NB4 (cell line): Measurements from ENCODE around the gene NRAP.

Experiments used
- DNase-seq: peaks from one replicate; pipeline ENCODE4 v3.0.0; 2010; ENCODE audit warnings: low read depth
- H3K4me3 ChIP-seq: one replicate; pipeline ENCODE4 v1.5.1; 2011; ENCODE audit warnings: mild to moderate bottlenecking, low read depth, low read length, moderate library complexity
- MYC ChIP-seq: IDR thresholded peaks from 2 replicates; pipeline ENCODE4 v1.6.1; 2011; ENCODE audit warnings: low read depth, low read length
- POLR2A ChIP-seq: IDR thresholded peaks from 2 replicates; pipeline ENCODE4 v1.6.1; 2011; ENCODE audit warnings: mild to moderate bottlenecking; ENCODE audit not compliant: insufficient read length; ENCODE audit errors: extremely low read depth
- TF ChIP-seq, protein P1 (sequence below): IDR thresholded peaks from one replicate; pipeline ENCODE4 v1.5.1; 2012; ENCODE audit warnings: low read depth, low read length
- TF ChIP-seq, protein P2 (sequence below): IDR thresholded peaks from 2 replicates; pipeline ENCODE4 v1.6.1; 2011; ENCODE audit warnings: low read depth, low read length

Gene NRAP

DNA sequence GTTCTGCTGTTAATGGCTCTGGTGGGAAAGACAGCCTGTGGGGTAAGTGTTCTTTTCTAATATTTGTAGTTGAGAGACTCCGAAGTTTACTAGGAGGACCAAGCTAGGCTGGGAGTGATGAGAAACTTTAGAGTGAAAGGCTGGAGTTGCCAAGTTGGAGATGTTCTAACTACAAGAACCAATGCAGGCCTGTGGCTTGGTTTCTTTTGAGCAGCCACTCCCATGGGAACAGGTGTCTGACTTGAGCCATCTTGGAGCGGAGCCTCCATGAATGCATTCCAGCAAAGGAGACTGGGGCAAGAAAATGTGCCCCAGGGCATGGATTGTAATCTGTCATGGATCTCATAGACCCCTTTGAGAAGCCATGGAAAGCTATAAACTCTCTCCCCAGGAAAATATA is 110.7 kb downstream of the NRAP start:
- H3K4me3 ChIP-seq = no peak overlapping the region
- TF ChIP-seq POLR2A = no peak
- TF ChIP-seq MYC = no peak
- TF ChIP-seq, protein P1, sequence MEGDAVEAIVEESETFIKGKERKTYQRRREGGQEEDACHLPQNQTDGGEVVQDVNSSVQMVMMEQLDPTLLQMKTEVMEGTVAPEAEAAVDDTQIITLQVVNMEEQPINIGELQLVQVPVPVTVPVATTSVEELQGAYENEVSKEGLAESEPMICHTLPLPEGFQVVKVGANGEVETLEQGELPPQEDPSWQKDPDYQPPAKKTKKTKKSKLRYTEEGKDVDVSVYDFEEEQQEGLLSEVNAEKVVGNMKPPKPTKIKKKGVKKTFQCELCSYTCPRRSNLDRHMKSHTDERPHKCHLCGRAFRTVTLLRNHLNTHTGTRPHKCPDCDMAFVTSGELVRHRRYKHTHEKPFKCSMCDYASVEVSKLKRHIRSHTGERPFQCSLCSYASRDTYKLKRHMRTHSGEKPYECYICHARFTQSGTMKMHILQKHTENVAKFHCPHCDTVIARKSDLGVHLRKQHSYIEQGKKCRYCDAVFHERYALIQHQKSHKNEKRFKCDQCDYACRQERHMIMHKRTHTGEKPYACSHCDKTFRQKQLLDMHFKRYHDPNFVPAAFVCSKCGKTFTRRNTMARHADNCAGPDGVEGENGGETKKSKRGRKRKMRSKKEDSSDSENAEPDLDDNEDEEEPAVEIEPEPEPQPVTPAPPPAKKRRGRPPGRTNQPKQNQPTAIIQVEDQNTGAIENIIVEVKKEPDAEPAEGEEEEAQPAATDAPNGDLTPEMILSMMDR = no peak
- TF ChIP-seq, protein P2, sequence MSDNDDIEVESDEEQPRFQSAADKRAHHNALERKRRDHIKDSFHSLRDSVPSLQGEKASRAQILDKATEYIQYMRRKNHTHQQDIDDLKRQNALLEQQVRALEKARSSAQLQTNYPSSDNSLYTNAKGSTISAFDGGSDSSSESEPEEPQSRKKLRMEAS = no peak
- no peak for DNase-seq

DNA sequence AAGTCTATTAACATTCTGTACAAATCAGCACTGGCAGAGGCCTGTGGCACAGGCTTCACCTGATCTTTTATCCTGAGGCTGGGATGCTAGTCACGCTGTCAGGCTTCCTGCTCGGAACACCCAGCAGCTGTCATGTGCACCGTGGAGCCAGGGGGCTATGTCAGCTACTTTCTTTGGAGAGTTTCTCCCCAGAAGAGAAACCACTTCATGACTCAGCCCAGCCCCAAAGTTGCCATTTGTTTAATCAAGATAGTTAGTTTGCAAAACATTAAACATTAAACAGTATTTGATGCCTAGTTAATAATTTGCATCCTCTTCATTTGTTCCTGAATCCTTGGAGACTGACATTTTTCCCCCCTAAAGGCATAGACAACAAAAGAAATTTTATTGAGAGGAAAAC is 111.1 kb downstream of the NRAP start, which contains the start of gene HABP2:
Gene HABP2, plus strand, starts transcription at position 353 of the 400 bp plus-strand sequence. CDS start 69 bp downstream, outside the sequence.
- DNase-seq = no peak
- no peak within 1 kb of the TSS for H3K4me3 ChIP-seq
- no peak for TF ChIP-seq POLR2A
- TF ChIP-seq MYC = no peak
- TF ChIP-seq, protein P2 = no peak
- TF ChIP-seq, protein P1 = no peak

DNA sequence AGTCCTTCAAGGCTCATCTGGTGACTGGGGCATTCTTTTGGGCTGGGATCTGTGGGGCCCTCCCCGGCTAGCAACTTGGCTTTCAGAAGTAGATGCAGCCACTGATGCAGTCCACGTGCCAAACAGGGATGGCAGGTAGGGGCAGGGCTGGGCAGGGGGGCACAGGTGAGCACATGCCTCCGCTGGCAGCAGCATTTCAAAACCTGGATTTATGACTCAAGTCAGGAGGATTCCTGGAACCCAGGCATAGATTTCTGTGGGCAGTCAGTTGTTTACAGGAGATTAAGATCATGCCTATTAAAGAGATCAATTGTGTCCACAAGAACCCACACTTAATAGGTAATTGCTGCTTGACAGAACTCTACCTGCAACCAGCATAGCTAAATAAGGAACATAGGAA is 111.8 kb downstream of the NRAP start:
- H3K4me3 ChIP-seq = no peak overlapping the region
- TF ChIP-seq, protein P1 = no peak
- TF ChIP-seq POLR2A = no peak
- TF ChIP-seq, protein P2 = no peak
- no peak for TF ChIP-seq MYC
- no peak for DNase-seq

DNA sequence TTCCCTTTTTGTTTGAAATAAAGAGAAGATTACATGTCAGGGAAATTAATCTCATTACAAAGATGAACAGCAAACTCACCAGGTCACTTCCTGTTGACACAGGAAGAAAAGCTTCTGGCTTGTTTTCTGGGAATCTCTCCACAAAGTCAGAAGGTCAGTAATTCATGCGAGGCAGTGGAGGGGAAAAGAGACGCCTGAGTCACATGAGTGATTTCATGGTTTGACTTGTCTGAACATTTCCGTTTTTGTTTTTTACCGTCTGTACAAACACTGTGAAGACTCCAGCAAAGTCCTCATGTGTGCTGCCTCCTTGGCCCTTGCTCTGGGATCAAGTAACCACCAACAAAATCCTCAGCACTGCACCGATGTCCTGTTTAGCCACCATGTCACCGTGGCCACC is 113.5 kb downstream of the NRAP start:
- no peak for DNase-seq
- no peak overlapping the region for H3K4me3 ChIP-seq
- TF ChIP-seq, protein P1 = no peak
- TF ChIP-seq MYC (no peak), POLR2A (no peak)
- TF ChIP-seq, protein P2 = no peak

DNA sequence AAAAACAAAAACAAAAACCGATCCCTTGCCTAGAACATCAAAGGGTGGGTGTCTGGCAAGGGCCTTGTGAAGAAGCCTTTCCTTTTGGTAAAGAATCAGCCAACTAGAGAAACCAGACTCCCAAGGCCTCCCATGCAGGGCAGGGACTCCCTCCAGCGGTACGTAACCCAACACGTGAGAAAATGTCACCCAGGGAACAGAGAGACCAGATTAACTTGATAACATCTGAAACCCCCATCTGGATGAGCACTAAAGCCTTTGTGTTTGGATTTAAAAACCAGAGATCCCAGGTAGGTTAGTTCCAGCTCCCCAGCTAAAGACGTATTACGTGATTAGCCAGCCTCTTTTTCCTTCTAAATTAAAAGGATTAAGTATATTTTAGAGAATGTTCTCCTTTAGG is 114.0 kb downstream of the NRAP start:
- TF ChIP-seq, protein P2 = no peak
- TF ChIP-seq, protein P1 = no peak
- no peak for TF ChIP-seq MYC
- no peak for TF ChIP-seq POLR2A
- no peak overlapping the region for H3K4me3 ChIP-seq
- no peak for DNase-seq

DNA sequence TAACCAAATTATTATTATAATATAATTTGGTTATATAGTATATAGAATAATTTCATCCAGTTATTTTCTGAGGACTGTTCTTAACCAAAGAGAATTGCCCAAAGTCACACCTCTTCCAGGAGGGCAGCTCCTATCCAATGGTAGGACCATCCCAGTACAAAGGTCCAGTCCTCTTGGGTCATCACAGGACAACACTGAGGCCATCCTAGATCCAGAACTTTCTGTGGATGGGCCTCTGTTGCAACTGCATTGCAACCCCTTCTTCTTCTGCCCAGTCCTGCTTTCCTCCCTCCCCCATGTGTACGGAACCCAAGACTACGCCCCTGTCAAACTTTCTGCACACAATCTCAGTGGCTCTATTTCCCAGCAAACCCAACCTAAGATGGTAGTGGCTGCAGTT is 116.4 kb downstream of the NRAP start:
- no peak overlapping the region for H3K4me3 ChIP-seq
- no peak for DNase-seq
- TF ChIP-seq MYC = no peak
- TF ChIP-seq POLR2A = no peak
- TF ChIP-seq, protein P1 = no peak
- TF ChIP-seq, protein P2 = no peak
